ENCODE results near the gene NMT1. TPM values are rescaled to one million over a fixed set of nuclear protein-coding genes. Genes with fewer than 3 reads are reported as not detected.

The NMT1 gene
- total and polyA plus RNA-seq, 2 of the 13 experiments (the other 11 are each of a cell fraction or from before 2014, with no cell fraction given), result 75.7 to 142 TPM

DNA sequence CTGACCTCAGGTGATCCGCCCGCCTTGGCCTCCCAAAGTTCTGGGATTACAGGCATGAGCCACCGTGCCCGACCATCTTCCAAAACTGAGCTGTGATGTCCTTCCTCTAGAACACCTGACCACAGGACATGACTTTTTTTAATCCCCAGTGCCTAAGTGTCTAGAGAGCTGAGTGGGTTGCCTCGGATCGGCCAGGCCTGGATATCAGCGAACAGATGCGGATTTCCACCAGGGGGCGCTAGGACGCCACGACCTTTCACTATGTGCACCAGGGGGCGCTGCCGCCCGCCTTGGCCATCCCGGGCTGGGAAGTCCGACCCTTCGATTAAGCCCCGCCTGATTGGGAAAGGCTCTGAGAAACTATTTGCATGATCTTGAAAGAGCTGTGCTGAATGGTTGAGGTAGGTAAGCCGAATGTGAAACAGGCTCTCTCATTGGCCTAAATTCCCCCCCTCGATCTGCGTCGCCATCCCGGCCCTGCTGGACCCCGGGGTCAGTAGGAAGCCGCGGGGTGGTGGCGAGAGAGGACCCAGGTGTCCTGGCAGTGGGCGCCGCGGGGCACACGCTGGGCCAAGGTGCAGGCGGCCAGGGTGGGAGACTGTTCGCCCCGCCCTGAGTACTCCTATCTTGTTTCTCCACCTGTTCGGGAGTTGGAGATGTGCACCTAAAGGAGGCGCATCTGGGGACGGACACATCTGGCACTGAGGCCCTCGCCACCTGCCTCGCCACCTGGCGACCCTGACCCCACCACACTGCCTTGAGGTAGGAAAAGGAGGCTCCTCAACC lies 74.3 kb downstream of the NMT1 start, which contains the start of gene ACBD4 (continued):
- peak; percentile 93; the same call in 1 of the 2 replicates for TF ChIP-seq ZNF136 (CRISPR knock-in tag; IDR thresholded peaks at IDR 0.05; ENCODE audit: low read depth)
- peak; percentile 90 for TF ChIP-seq HDAC1 (CRISPR knock-in tag; IDR thresholded peaks at IDR 0.05)
- TF ChIP-seq EP300 (IDR thresholded peaks at IDR 0.05; ENCODE audit: low read depth in 2 of 2, low read length in 2 of 2), result peak in 1 of 2 experiments; percentile 41; a peak in 2 of 4 replicates
- peak; percentile 64; the same call in 1 of the 2 replicates for TF ChIP-seq EP300 (CRISPR knock-in tag; IDR thresholded peaks at IDR 0.05; ENCODE audit: borderline replicate concordance)
- TF ChIP-seq AGO2 (optimal IDR thresholded peaks at IDR 0.05; ENCODE audit: low read depth, low read length), result peak; percentile 79
- TF ChIP-seq NFYB (CRISPR knock-in tag; IDR thresholded peaks at IDR 0.05), result peak; percentile 93
- peak; percentile 69 to 72 for TF ChIP-seq NR2F1 (CRISPR knock-in tag; IDR thresholded peaks at IDR 0.05)
- peak; percentile 68; the same call in 1 of the 2 replicates for TF ChIP-seq KMT2B (CRISPR knock-in tag; IDR thresholded peaks at IDR 0.05)
- TF ChIP-seq, protein P1, sequence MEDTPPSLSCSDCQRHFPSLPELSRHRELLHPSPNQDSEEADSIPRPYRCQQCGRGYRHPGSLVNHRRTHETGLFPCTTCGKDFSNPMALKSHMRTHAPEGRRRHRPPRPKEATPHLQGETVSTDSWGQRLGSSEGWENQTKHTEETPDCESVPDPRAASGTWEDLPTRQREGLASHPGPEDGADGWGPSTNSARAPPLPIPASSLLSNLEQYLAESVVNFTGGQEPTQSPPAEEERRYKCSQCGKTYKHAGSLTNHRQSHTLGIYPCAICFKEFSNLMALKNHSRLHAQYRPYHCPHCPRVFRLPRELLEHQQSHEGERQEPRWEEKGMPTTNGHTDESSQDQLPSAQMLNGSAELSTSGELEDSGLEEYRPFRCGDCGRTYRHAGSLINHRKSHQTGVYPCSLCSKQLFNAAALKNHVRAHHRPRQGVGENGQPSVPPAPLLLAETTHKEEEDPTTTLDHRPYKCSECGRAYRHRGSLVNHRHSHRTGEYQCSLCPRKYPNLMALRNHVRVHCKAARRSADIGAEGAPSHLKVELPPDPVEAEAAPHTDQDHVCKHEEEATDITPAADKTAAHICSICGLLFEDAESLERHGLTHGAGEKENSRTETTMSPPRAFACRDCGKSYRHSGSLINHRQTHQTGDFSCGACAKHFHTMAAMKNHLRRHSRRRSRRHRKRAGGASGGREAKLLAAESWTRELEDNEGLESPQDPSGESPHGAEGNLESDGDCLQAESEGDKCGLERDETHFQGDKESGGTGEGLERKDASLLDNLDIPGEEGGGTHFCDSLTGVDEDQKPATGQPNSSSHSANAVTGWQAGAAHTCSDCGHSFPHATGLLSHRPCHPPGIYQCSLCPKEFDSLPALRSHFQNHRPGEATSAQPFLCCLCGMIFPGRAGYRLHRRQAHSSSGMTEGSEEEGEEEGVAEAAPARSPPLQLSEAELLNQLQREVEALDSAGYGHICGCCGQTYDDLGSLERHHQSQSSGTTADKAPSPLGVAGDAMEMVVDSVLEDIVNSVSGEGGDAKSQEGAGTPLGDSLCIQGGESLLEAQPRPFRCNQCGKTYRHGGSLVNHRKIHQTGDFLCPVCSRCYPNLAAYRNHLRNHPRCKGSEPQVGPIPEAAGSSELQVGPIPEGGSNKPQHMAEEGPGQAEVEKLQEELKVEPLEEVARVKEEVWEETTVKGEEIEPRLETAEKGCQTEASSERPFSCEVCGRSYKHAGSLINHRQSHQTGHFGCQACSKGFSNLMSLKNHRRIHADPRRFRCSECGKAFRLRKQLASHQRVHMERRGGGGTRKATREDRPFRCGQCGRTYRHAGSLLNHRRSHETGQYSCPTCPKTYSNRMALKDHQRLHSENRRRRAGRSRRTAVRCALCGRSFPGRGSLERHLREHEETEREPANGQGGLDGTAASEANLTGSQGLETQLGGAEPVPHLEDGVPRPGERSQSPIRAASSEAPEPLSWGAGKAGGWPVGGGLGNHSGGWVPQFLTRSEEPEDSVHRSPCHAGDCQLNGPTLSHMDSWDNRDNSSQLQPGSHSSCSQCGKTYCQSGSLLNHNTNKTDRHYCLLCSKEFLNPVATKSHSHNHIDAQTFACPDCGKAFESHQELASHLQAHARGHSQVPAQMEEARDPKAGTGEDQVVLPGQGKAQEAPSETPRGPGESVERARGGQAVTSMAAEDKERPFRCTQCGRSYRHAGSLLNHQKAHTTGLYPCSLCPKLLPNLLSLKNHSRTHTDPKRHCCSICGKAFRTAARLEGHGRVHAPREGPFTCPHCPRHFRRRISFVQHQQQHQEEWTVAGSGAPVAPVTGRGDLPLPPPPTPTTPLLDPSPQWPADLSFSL (CRISPR knock-in tag; IDR thresholded peaks at IDR 0.05), result peak; percentile 72
- TF ChIP-seq ZSCAN12 (CRISPR knock-in tag; IDR thresholded peaks at IDR 0.05), result no peak
- peak; percentile 25; the same call in 1 of the 2 replicates for TF ChIP-seq SP140L (CRISPR knock-in tag; IDR thresholded peaks at IDR 0.05; ENCODE audit: borderline replicate concordance)
- TF ChIP-seq ATM (IDR thresholded peaks at IDR 0.05; ENCODE audit: borderline replicate concordance), result no peak
- peak; percentile 94 for TF ChIP-seq AHR (CRISPR knock-in tag; IDR thresholded peaks at IDR 0.05)
- peak; percentile 73; the same call in 1 of the 2 replicates for TF ChIP-seq MEIS1 (CRISPR knock-in tag; IDR thresholded peaks at IDR 0.05; ENCODE audit: borderline replicate concordance)
- TF ChIP-seq, protein P2, sequence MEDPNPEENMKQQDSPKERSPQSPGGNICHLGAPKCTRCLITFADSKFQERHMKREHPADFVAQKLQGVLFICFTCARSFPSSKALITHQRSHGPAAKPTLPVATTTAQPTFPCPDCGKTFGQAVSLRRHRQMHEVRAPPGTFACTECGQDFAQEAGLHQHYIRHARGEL (CRISPR knock-in tag; IDR thresholded peaks at IDR 0.05), result no peak
- TF ChIP-seq PHF21A (CRISPR knock-in tag; IDR thresholded peaks at IDR 0.05), result peak; percentile 99
- TF ChIP-seq, protein P3, sequence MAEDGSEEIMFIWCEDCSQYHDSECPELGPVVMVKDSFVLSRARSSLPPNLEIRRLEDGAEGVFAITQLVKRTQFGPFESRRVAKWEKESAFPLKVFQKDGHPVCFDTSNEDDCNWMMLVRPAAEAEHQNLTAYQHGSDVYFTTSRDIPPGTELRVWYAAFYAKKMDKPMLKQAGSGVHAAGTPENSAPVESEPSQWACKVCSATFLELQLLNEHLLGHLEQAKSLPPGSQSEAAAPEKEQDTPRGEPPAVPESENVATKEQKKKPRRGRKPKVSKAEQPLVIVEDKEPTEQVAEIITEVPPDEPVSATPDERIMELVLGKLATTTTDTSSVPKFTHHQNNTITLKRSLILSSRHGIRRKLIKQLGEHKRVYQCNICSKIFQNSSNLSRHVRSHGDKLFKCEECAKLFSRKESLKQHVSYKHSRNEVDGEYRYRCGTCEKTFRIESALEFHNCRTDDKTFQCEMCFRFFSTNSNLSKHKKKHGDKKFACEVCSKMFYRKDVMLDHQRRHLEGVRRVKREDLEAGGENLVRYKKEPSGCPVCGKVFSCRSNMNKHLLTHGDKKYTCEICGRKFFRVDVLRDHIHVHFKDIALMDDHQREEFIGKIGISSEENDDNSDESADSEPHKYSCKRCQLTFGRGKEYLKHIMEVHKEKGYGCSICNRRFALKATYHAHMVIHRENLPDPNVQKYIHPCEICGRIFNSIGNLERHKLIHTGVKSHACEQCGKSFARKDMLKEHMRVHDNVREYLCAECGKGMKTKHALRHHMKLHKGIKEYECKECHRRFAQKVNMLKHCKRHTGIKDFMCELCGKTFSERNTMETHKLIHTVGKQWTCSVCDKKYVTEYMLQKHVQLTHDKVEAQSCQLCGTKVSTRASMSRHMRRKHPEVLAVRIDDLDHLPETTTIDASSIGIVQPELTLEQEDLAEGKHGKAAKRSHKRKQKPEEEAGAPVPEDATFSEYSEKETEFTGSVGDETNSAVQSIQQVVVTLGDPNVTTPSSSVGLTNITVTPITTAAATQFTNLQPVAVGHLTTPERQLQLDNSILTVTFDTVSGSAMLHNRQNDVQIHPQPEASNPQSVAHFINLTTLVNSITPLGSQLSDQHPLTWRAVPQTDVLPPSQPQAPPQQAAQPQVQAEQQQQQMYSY (CRISPR knock-in tag; IDR thresholded peaks at IDR 0.05), result peak; percentile 85
- no peak for TF ChIP-seq NR3C1 (CRISPR knock-in tag; IDR thresholded peaks at IDR 0.05)

Measured in HepG2 (cell line).